ENCODE measurements around the gene PTPRR. TPM values are rescaled to one million over a fixed set of nuclear protein-coding genes. Genes with fewer than 3 reads are reported as not detected.

Gene PTPRR
- total and polyA plus RNA-seq, 2 donors (not counting 3 experiments of a cell fraction or from before 2014, with no cell fraction given), result 0.46 to 1.1 TPM

- no peaks in the 10 kb centered on the region for H4K20me1 ChIP-seq (replicated peaks; ENCODE audit: control insufficient read depth, extremely low read depth, insufficient read depth, low read length)
- DNase-seq (ENCODE audit: low read depth, low spot score), result no peak
- no peak for TF ChIP-seq POLR2AphosphoS5 (IDR thresholded peaks at IDR 0.05; ENCODE audit: insufficient read depth, low read depth, low read length)
- no peak for TF ChIP-seq EZH2 (IDR thresholded peaks at IDR 0.05; ENCODE audit: borderline replicate concordance, low read depth, low read length, severe bottlenecking)
- TF ChIP-seq MAX (IDR thresholded peaks at IDR 0.05; ENCODE audit: insufficient read depth, insufficient read length), result no peak
- TF ChIP-seq MYC (IDR thresholded peaks at IDR 0.05; ENCODE audit: low read depth, low read length), result no peak
- TF ChIP-seq JUN (IDR thresholded peaks at IDR 0.05; ENCODE audit: borderline replicate concordance, insufficient read depth, insufficient read length, low read depth), result no peak
- no peak for TF ChIP-seq GATA2 (IDR thresholded peaks at IDR 0.05; ENCODE audit: insufficient read depth, insufficient read length, low read depth, low read length)
- no TSS peak for BruUV-seq (replicated peaks)
- no peaks in the 10 kb centered on the region for H3K79me2 ChIP-seq (ENCODE audit: control insufficient read depth, insufficient read depth, low read length)
- intact Hi-C loops (cut with micrococcal nuclease), result no loop called here
- ChIA-PET CTCF (no interaction called here), POLR2A (no interaction called here)
- no peaks in the 10 kb centered on the region for H3K9me1 ChIP-seq (replicated peaks; ENCODE audit: control insufficient read depth, extremely low read depth, insufficient read depth, low read length)
- no peak overlapping the region for H3K9ac ChIP-seq (replicated peaks; ENCODE audit: extremely low read depth, insufficient read depth, low read length)
- dilution Hi-C loops (cut with MboI; ENCODE audit: extremely low pct_ligation_motif_present, low sequenced_read_pairs), result no loop called here
- H3K36me3 ChIP-seq (ENCODE audit: control insufficient read depth in 2 of 2, extremely low read depth in 1 of 2, insufficient read depth in 2 of 2, low read length in 2 of 2), result no peaks in the 10 kb centered on the region
- H3K4me1 ChIP-seq (ENCODE audit: control insufficient read depth, extremely low read depth, insufficient read depth, low read length), result no peaks in the 10 kb centered on the region
- H3K4me2 ChIP-seq (ENCODE audit: insufficient read depth, low read length), result no peak overlapping the region
- H3K27ac ChIP-seq (ENCODE audit: insufficient read depth, low read depth, low read length), result no peak overlapping the region
- H3K4me3 ChIP-seq (replicated peaks in 1 of 3; ENCODE audit: insufficient read depth in 1 of 3, low read depth in 1 of 3, low read length in 3 of 3), result no peak overlapping the region
- no peak overlapping the region for H2AFZ ChIP-seq (ENCODE audit: low read depth, low read length)
- no peaks in the 10 kb centered on the region for H3K9me3 ChIP-seq (replicated peaks; ENCODE audit: control insufficient read depth, insufficient read depth, low read length)
- FAIRE-seq, result no peak
- H3K27me3 ChIP-seq (ENCODE audit: control insufficient read depth in 2 of 2, insufficient read depth in 2 of 2, low read length in 2 of 2), result no peaks in the 10 kb centered on the region
These were observed 8.5 kb upstream of the PTPRR start for GRCh38 chr12:70929029-70929428.

- dilution Hi-C loops (cut with MboI; ENCODE audit: extremely low pct_ligation_motif_present, low sequenced_read_pairs), result no loop called here
- DNase-seq (ENCODE audit: low read depth, low spot score) (no peak), FAIRE-seq (no peak)
- Histone ChIP-seq H3K9ac (replicated peaks; ENCODE audit: extremely low read depth, insufficient read depth, low read length) (no peak overlapping the region), H3K4me3 (replicated peaks in 1 of 3; ENCODE audit: insufficient read depth in 1 of 3, low read depth in 1 of 3, low read length in 3 of 3) (no peak overlapping the region), H3K4me2 (ENCODE audit: insufficient read depth, low read length) (no peak overlapping the region), H2AFZ (ENCODE audit: low read depth, low read length) (no peak overlapping the region), H3K9me1 (replicated peaks; ENCODE audit: control insufficient read depth, extremely low read depth, insufficient read depth, low read length) (no peaks in the 10 kb centered on the region), H3K9me3 (replicated peaks; ENCODE audit: control insufficient read depth, insufficient read depth, low read length) (no peaks in the 10 kb centered on the region), H3K36me3 (ENCODE audit: control insufficient read depth in 2 of 2, extremely low read depth in 1 of 2, insufficient read depth in 2 of 2, low read length in 2 of 2) (no peaks in the 10 kb centered on the region), H3K27ac (ENCODE audit: insufficient read depth, low read depth, low read length) (no peak overlapping the region), H3K79me2 (ENCODE audit: control insufficient read depth, insufficient read depth, low read length) (no peaks in the 10 kb centered on the region), H3K4me1 (ENCODE audit: control insufficient read depth, extremely low read depth, insufficient read depth, low read length) (no peaks in the 10 kb centered on the region), H3K27me3 (ENCODE audit: control insufficient read depth in 2 of 2, insufficient read depth in 2 of 2, low read length in 2 of 2) (no peaks in the 10 kb centered on the region), H4K20me1 (replicated peaks; ENCODE audit: control insufficient read depth, extremely low read depth, insufficient read depth, low read length) (no peaks in the 10 kb centered on the region)
- BruUV-seq (replicated peaks), result no TSS peak
- ChIA-PET POLR2A (no interaction called here), CTCF (no interaction called here)
- intact Hi-C loops (cut with micrococcal nuclease), result no loop called here
- TF ChIP-seq CTCF (IDR thresholded peaks at IDR 0.05; ENCODE audit: extremely low read depth in 1 of 2, insufficient read depth in 1 of 2, low read depth in 1 of 2, low read length in 2 of 2) (no peak), JUN (IDR thresholded peaks at IDR 0.05; ENCODE audit: borderline replicate concordance, insufficient read depth, insufficient read length, low read depth) (no peak), FOS (IDR thresholded peaks at IDR 0.05; ENCODE audit: borderline replicate concordance, insufficient read depth, low read length) (no peak), MAX (IDR thresholded peaks at IDR 0.05; ENCODE audit: insufficient read depth, insufficient read length) (no peak), EZH2 (IDR thresholded peaks at IDR 0.05; ENCODE audit: borderline replicate concordance, low read depth, low read length, severe bottlenecking) (no peak), GATA2 (IDR thresholded peaks at IDR 0.05; ENCODE audit: insufficient read depth, insufficient read length, low read depth, low read length) (no peak), POLR2A (IDR thresholded peaks at IDR 0.05; ENCODE audit: low read depth, low read length) (no peak), MYC (IDR thresholded peaks at IDR 0.05; ENCODE audit: low read depth, low read length) (no peak)
These were observed 7.5 kb upstream of the PTPRR start for GRCh38 chr12:70928071-70928470.
